GM19351 (cell line): Measurements from ENCODE around the gene THBS2.

Experiments used
- ATAC-seq: cut with Tn5 transposase; IDR thresholded peaks from one replicate; pipeline ENCODE4 v1.9.1; 2021; ENCODE audit warnings: mild to moderate bottlenecking, moderate library complexity; ENCODE audit not compliant: unreplicated experiment

THBS2 gene

GRCh38 chr6:169251371-169251802 is 2.3 kb downstream of the THBS2 start:
- ATAC-seq, result no peak

GRCh38 chr6:169250660-169251059 is 3.0 kb downstream of the THBS2 start:
- ATAC-seq, result no peak

GRCh38 chr6:169249057-169249456 is 4.6 kb downstream of the THBS2 start:
- ATAC-seq, result no peak

GRCh38 chr6:169248521-169248971 is 5.1 kb downstream of the THBS2 start:
- ATAC-seq, result no peak

GRCh38 chr6:169247991-169248390 is 5.7 kb downstream of the THBS2 start:
- ATAC-seq, result no peak

GRCh38 chr6:169247419-169247818 is 6.2 kb downstream of the THBS2 start:
- ATAC-seq, result no peak

- ATAC-seq, result no peak
These were observed 7.2 kb downstream of the THBS2 start for GRCh38 chr6:169246445-169246844.

- ATAC-seq, result no peak
These were observed 8.8 kb downstream of the THBS2 start for GRCh38 chr6:169244684-169245383.

GRCh38 chr6:169243661-169244060 is 10.0 kb downstream of the THBS2 start:
- no peak for ATAC-seq

GRCh38 chr6:169243186-169243585 is 10.5 kb downstream of the THBS2 start:
- no peak for ATAC-seq

- no peak for ATAC-seq
These were observed 11.8 kb downstream of the THBS2 start for GRCh38 chr6:169241688-169242350.

GRCh38 chr6:169240591-169241390 is 12.9 kb downstream of the THBS2 start:
- no peak for ATAC-seq

- no peak for ATAC-seq
These were observed 13.5 kb downstream of the THBS2 start for GRCh38 chr6:169240125-169240524.

GRCh38 chr6:169239181-169239580 is 14.5 kb downstream of the THBS2 start:
- ATAC-seq, result no peak

GRCh38 chr6:169238766-169239165 is 14.9 kb downstream of the THBS2 start:
- ATAC-seq, result no peak

- no peak for ATAC-seq
These were observed 16.0 kb downstream of the THBS2 start for GRCh38 chr6:169237496-169238134.

- no peak for ATAC-seq
These were observed 16.7 kb downstream of the THBS2 start for GRCh38 chr6:169236988-169237387.

GRCh38 chr6:169236545-169236944 is 17.1 kb downstream of the THBS2 start:
- ATAC-seq, result no peak

GRCh38 chr6:169235286-169235685 is 18.4 kb downstream of the THBS2 start:
- no peak for ATAC-seq

GRCh38 chr6:169234634-169235033 is 19.0 kb downstream of the THBS2 start:
- ATAC-seq, result no peak

GRCh38 chr6:169233832-169234231 is 19.8 kb downstream of the THBS2 start:
- no peak for ATAC-seq
